GM12891 (cell line): ENCODE measurements around the gene CCDC24.
A peak's percentile ranks its signal among the peaks of the same experiment; 100 is the strongest.

ENCODE experiments used
- DNase-seq: peaks from one replicate; pipeline ENCODE4 v3.0.0; 2011; ENCODE audit warnings: low spot score; ENCODE audit not compliant: insufficient read length
- FAIRE-seq: peaks from 2 replicates; lab custom pipeline; 2011; peaks lifted over from hg19 to GRCh38; lab: Jason Lieb, UNC
- PAX5 ChIP-seq: IDR thresholded peaks from 2 replicates; pipeline ENCODE4 v1.6.1; 2011; ENCODE audit warnings: low read length, moderate library complexity, mild to moderate bottlenecking; ENCODE audit not compliant: insufficient read depth, severe bottlenecking
- POLR2A ChIP-seq: IDR thresholded peaks from 2 replicates; pipeline ENCODE4 v1.6.1; 2011; ENCODE audit warnings: low read depth, low read length, control low read depth
- POLR2AphosphoS5 ChIP-seq: IDR thresholded peaks from 2 replicates; pipeline ENCODE4 v1.6.1; 2011; ENCODE audit warnings: low read depth, low read length, control low read depth
- POU2F2 ChIP-seq: IDR thresholded peaks from 2 replicates; pipeline ENCODE4 v1.6.1; 2011; ENCODE audit warnings: low read depth, mild to moderate bottlenecking, control low read depth, low read length, moderate library complexity
- SPI1 ChIP-seq: IDR thresholded peaks from 2 replicates; pipeline ENCODE4 v1.6.1; 2011; ENCODE audit warnings: low read depth, low read length, control low read depth
- TAF1 ChIP-seq: IDR thresholded peaks from 2 replicates; pipeline ENCODE4 v1.6.1; 2011; ENCODE audit warnings: low read depth, low read length, control low read depth

The CCDC24 gene

GRCh38 chr1:43973981-43974442 lies 17.4 kb upstream of the CCDC24 start:
- DNase-seq (no peak), FAIRE-seq (no peak)
- no peak for TF ChIP-seq POU2F2
- no peak for TF ChIP-seq POLR2AphosphoS5
- no peak for TF ChIP-seq SPI1
- no peak for TF ChIP-seq PAX5
- no peak for TF ChIP-seq TAF1
- no peak for TF ChIP-seq POLR2A

- TF ChIP-seq PAX5 (no peak), POU2F2 (0 out of 2 replicates have a peak, but pooled peaks have one; percentile 50), POLR2A (peak; percentile 55; the same call in 1 of the 2 replicates), TAF1 (peak; percentile 38), SPI1 (no peak), POLR2AphosphoS5 (peak; percentile 54; the same call in 1 of the 2 replicates)
- DNase-seq (peak; percentile 98), FAIRE-seq (peak; percentile 100)
Measured at GRCh38 chr1:43974443-43975248, 16.8 kb upstream of the CCDC24 start, which contains the start of gene ATP6V0B. ATP6V0B (plus strand) TSS chr1:43974960; CDS start chr1:43975041, 81 bp downstream.

- TF ChIP-seq TAF1 (no peak), SPI1 (peak; percentile 80)
- DNase-seq: no peak
- no peak for FAIRE-seq
Measured at GRCh38 chr1:43975249-43975961, 16.0 kb upstream of the CCDC24 start.

- FAIRE-seq (no peak), DNase-seq (no peak)
- TF ChIP-seq POLR2AphosphoS5: no peak
- TF ChIP-seq TAF1: no peak
- no peak for TF ChIP-seq SPI1
- no peak for TF ChIP-seq POLR2A
- TF ChIP-seq POU2F2: no peak
- TF ChIP-seq PAX5: no peak
Measured at GRCh38 chr1:43976045-43976444, 15.4 kb upstream of the CCDC24 start.

GRCh38 chr1:43976890-43977289 lies 14.5 kb upstream of the CCDC24 start:
- FAIRE-seq (no peak), DNase-seq (no peak)
- TF ChIP-seq SPI1 (no peak), POLR2A (no peak), POU2F2 (no peak), PAX5 (no peak), POLR2AphosphoS5 (no peak), TAF1 (no peak)

- no peak for TF ChIP-seq POLR2A
- TF ChIP-seq POU2F2: no peak
- no peak for TF ChIP-seq TAF1
- peak; percentile 80 for FAIRE-seq
- DNase-seq: no peak
Measured at GRCh38 chr1:43977376-43978263, 13.8 kb upstream of the CCDC24 start.

GRCh38 chr1:43978264-43978550 lies 13.2 kb upstream of the CCDC24 start:
- DNase-seq (no peak), FAIRE-seq (no peak)
- TF ChIP-seq SPI1 (no peak), PAX5 (no peak), POLR2AphosphoS5 (no peak), POLR2A (no peak), POU2F2 (no peak), TAF1 (no peak)

GRCh38 chr1:43978551-43979260 lies 12.7 kb upstream of the CCDC24 start, which contains the start of gene B4GALT2:
B4GALT2 (plus strand) TSS chr1:43979210; CDS start chr1:43981161, 1,951 bp downstream.
- peak; percentile 74 for FAIRE-seq
- TF ChIP-seq SPI1 (no peak), TAF1 (no peak), POLR2A (no peak), POU2F2 (no peak), PAX5 (no peak), POLR2AphosphoS5 (no peak)
- DNase-seq: peak; percentile 83

- TF ChIP-seq POU2F2 (no peak), TAF1 (no peak), PAX5 (no peak), POLR2A (no peak), POLR2AphosphoS5 (no peak), SPI1 (no peak)
- FAIRE-seq: no peak
Measured at GRCh38 chr1:43979261-43979527, 12.2 kb upstream of the CCDC24 start.

More at GRCh38 chr1:43979261-43979527, 12.2 kb upstream of the CCDC24 start:
- DNase-seq: no peak
